Measurements from ENCODE around the gene TMC7.

- TF ChIP-seq POLR2A (IDR thresholded peaks at IDR 0.05) = no peak
- no peak for TF ChIP-seq CTCF (IDR thresholded peaks at IDR 0.05)
These were observed 13.9 kb upstream of the TMC7 start for GRCh38 chr16:18969855-18970240.

Measured in esophagus squamous epithelium (tissue), 4 donors.